GM12892 (cell line): ENCODE measurements around the gene TCOF1.

Source experiments
- POLR2A ChIP-seq: IDR thresholded peaks from 2 replicates; pipeline ENCODE4 v1.6.1; 2011; ENCODE audit warnings: low read depth, low read length, control low read depth
- POLR2AphosphoS5 ChIP-seq: IDR thresholded peaks from 2 replicates; pipeline ENCODE4 v1.6.1; 2011; ENCODE audit warnings: low read depth, low read length, control low read depth

DNA sequence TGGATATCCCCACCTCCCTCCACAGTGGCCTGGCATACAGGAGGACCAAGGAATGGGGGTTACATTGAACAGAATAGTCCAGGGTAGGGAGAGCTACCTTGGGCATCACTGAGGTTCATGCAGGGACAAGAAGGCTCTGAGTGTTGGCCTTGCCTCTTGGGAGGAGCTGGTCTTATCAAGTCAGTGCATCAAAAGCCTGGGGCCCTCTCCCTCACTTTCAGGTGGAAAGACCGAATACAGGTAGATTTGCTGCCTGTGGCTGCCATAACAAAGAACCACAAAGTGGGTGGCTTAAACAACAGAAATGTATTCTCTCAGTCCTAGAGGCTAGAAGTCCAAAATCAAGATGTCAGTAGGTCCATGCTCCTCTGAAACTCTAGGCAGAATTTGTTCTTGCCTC is 36.3 kb upstream of the TCOF1 start:
- TF ChIP-seq POLR2A (no peak), POLR2AphosphoS5 (no peak)
